Activated T-helper 1 cell treated with anti-CD3 and anti-CD28 coated beads, Interleukin-2, amount 50 U/mL, for 16 hours (primary cell): Measurements from ENCODE around the gene ZBTB24.

Source experiments
- DNase-seq, 2 donors: peaks; one replicate each; pipeline ENCODE4 v3.0.0-alpha.2; 2020; ENCODE audit warnings: low read depth in 1 of 2, low spot score in 1 of 2

The ZBTB24 gene

GRCh38 chr6:109503327-109504224 lies 20.6 kb upstream of the ZBTB24 start:
- no peak for DNase-seq

DNA sequence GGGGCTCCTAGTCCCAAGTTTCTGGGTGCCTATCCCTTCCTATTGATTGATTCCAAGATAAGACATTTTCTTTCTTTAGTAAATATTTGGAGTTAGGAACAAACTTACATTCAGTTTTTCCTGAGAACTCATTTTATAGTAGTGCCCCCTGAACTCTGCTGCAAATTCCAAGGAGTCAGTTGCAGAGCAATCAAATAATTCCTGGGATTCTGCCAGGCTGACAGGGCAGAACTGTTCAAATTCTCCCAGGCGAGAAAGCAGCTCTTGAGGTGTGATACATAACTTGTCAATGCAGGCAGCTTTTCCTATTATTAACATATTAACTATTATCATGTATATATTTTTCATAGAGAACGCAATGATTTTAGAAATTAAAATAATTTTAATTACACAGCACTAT lies 15.9 kb upstream of the ZBTB24 start:
- DNase-seq = no peak

- no peak for DNase-seq
Observed at GRCh38 chr6:109498052-109498451, 15.0 kb upstream of the ZBTB24 start.

DNA sequence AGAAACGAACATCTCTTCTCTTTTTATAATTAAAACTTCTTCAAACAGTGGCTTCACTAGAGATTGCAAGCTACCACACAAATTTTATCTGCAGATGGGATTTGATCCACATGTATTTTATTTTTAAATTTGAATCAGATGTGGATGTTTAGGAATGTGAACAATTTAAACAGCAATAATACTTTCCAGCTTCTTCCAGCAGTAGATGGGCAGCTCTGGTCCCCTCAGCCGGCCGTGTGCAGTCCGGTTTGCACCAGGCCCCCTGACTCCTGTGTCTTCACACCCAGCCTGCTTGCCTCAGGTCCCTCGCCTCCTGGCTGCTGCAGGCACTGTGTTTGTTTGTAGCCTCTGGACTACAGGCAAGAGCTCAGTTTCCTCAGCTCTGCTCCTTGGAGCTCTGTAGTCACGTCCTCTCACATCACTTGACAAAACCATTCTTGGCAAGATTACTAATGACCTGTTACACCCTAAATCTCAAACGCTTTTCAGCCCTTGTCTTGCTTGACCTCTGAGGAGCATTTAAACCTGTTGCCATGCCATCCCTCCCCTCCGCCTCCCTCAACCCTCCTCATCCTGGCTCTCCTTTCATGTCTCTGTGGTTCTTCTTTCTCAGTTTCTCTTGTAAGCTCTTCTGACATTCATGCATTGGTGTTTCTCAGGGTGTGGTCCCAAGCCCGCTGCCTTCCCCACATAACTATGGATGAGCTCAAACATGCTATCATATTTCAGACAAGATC lies 13.2 kb upstream of the ZBTB24 start:
- no peak for DNase-seq

- no peak for DNase-seq
Observed at GRCh38 chr6:109493865-109494264, 10.8 kb upstream of the ZBTB24 start.

DNA sequence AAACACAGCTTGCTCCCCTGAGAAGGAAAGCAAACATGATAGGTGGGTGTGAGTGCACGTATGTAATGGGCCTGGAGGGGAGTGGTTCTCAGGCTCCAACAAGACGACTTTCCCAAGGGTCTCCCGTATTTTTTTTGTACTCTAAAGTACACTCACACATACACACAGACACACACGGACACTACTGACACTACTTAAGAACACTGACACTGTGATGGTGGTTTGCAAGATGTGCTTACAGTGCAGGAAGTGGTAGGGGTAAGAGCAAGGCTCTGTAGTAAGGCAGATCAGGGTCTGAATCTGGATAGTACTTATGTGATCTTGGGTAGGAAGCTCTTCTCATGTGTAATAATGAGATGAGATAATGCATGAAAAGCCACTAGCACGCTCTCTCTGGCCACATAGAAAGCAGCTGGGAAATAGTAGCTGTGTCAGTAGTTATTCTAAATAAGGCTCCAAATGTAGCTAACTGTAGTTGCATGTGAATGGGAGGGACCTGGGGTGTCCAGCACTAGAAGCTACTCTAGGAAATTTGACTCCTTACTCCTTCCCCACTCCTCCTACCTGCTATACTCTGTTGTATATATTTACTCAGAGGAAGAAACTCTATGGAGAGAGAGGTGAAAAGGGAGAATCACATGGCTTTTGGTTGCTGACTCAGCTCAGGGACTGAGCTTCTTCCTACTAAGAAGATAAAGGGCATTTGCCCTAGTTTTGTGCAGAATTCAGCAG lies 8.4 kb upstream of the ZBTB24 start:
- no peak for DNase-seq

GRCh38 chr6:109490713-109491112 lies 7.7 kb upstream of the ZBTB24 start:
- DNase-seq = no peak

- DNase-seq = no peak
Observed at GRCh38 chr6:109488001-109488400, 5.0 kb upstream of the ZBTB24 start.

DNA sequence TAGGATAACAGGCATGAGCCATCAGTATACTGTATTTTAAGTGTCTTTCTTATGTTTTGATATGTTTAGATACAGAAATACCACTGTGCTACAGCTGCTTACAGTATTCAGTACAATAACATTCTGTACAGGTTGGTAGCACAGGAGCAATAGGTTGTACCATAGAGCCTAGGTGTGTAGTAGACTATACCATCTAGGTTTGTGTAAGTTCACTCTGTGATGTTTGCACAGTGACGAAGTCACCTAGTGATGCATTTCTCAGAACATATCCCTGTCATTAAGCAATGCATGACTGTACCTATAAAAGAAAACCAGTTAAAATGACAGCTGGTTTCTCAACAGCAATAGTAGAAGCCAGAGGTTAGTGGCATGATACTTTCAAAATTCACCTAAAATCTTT lies 3.0 kb upstream of the ZBTB24 start:
- no peak for DNase-seq

- DNase-seq = no peak
Observed at GRCh38 chr6:109485266-109485935, 2.4 kb upstream of the ZBTB24 start.

- DNase-seq = no peak
Observed at GRCh38 chr6:109484122-109484521, 1.1 kb upstream of the ZBTB24 start.

- no peak for DNase-seq
Observed at GRCh38 chr6:109483735-109484057, 677 bp upstream of the ZBTB24 start.

DNA sequence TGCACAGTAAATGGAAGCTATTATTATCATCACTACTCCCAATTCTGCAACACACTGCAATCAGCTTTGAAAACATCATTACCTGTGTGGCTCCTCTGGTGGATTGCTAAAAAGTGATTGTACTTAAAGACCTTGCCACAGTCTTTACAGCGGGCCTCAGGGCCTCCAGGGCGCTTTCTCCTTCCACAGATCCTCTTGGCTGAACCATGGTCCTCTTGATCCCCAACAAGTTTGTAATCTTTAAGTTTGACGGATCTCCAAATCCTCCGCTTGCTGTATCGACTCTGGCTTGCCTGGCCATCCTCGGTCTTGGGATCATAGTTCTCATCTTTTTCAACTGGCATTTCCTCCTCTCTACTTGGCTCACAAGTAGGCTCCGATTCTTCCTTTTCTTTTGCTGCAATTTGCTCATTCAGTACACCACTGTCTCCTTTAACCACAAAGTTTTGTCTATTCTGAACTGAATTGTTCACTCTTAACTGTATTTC lies 2.0 kb downstream of the ZBTB24 start:
- no peak for DNase-seq

GRCh38 chr6:109478841-109479624 lies 4.0 kb downstream of the ZBTB24 start:
- DNase-seq = no peak

DNA sequence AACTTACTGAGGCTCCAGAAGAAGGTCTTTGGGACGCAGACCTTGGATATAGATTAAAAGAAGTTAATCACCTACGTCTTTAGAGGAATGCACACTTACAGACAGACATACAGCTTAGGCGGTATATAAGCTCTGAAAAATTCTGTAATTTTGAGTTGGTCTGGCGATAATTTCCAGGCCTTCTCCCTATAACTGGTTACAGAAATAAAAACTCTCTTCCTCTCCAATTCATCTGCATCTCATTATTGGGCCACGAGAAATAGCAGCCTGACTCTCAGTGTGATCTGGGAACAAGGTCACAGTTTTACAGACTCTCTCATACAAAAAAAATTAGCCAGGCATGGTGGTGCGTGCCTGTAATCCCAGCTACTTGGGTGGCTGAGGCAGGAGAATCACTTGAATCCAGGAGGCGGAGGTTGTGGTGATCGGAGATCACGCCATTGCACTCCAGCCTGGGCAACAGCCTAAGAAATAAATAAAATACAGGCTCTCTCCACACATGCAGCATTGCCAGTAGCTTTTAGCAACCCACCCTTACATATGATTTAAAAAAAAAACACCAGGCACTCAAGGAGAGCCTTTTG lies 4.7 kb downstream of the ZBTB24 start:
- no peak for DNase-seq

- DNase-seq = no peak
Observed at GRCh38 chr6:109477725-109478124, 5.3 kb downstream of the ZBTB24 start.

DNA sequence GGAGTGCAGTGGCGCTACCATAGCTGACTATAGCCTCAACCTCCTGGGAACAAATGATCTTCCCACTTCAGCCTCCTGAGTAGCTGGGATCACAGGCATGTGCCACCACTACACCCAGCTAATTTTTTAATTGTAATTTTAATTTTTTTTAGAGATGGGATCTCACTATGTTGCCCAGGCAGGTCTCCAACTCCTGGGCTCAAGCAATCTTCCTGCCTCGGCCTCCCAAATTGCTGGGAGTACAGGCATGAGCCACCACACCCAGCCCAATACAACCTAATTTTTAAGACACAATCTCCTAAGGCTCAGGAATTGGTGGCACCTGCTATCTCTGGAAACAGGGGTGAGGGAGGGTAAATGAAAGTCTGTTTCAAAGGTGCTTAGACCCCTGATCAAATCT lies 5.8 kb downstream of the ZBTB24 start:
- DNase-seq = no peak

DNA sequence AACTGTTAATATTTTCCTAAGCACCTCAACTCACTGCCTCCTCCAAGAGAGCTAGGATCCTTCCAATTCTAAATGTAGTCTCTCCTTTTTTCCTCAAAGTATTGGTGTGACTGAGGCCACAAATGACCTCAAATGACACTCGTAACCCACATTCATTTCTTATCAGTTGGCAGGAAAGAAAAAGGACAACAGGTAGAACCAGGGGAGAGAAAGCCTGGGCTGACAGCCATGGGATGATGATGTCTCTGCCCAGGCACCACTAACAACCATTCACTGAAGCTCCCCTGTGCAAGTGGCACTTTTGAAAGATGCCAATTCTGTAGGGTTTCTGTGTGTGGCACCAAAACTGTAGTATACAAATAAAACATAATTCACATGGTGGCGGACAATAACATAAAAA lies 7.4 kb downstream of the ZBTB24 start:
- DNase-seq = no peak

DNA sequence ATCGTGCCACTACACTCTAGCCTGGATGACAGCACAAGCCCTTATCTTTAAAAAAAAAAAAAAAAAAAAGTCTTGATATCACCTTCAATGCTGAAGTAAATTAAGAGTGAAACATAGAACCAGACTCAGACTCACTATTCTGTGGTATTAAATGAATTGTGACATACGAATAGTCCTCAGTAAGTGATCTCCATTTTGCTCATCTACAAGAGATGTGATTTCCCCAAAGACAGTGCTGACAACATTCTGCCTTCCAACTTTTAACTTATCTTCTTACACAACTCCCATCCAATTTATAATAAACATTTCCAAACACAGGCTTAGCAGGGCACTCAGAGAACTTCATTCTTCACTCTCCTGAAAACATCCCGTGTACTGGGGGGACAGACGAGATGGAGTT lies 8.0 kb downstream of the ZBTB24 start:
- DNase-seq = no peak

DNA sequence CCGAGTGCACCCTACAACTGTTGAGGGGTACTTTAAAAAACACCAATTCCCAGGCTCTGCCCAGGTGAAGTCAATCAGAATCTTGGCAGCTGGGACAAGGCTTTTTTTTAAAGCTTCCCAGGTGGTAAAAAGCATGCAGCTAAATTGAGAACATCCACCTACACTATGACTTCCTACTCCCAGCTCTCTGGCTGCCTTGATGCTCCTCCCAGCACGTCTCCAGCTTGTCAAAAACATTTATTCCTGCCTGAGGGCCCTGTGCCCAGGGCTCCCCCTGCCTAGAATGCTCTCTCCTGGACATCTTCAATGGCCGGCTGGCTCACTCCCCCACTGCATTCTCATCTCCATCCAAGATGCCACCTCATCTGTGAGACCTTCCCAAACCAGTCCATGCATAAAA lies 9.9 kb downstream of the ZBTB24 start:
- DNase-seq = no peak
